Smooth muscle cell (in vitro differentiated cells): Measurements from ENCODE around the gene SGPP1. TPM values are rescaled to one million over a fixed set of nuclear protein-coding genes. Genes with fewer than 3 reads are reported as not detected.

Experiments used
- DNase-seq: peaks from one replicate; lab custom pipeline; 2025; ENCODE audit not compliant: unreplicated experiment; lab: John Stamatoyannopoulos, UW
- H2AFZ ChIP-seq: fragments of 200-600 bp; sonication (generic); 2 replicates; pipeline ENCODE4 v1.6.0; 2016; ENCODE audit warnings: antibody characterized with exemption, low read depth, mild to moderate bottlenecking
- H3F3A ChIP-seq: fragments of 200-600 bp; sonication (generic); 2 replicates; pipeline ENCODE4 v1.6.0; 2017; ENCODE audit warnings: antibody characterized with exemption, low read depth
- H3K27ac ChIP-seq: fragments of 200-600 bp; sonication (generic); 2 replicates; pipeline ENCODE4 v1.5.1; 2016; ENCODE audit warnings: low read depth, mild to moderate bottlenecking
- H3K27me3 ChIP-seq: fragments of 200-600 bp; sonication (generic); 2 replicates; pipeline ENCODE4 v1.6.1; 2016; ENCODE audit warnings: low read depth, mild to moderate bottlenecking
- H3K36me3 ChIP-seq: fragments of 200-600 bp; sonication (generic); 2 replicates; pipeline ENCODE4 v1.5.1; 2016; ENCODE audit warnings: low read depth
- H3K4me1 ChIP-seq: fragments of 200-600 bp; sonication (generic); 2 replicates; pipeline ENCODE4 v1.5.1; 2016; ENCODE audit warnings: low read depth
- H3K4me2 ChIP-seq: fragments of 200-600 bp; sonication (generic); 2 replicates; pipeline ENCODE4 v1.6.0; 2016; ENCODE audit warnings: mild to moderate bottlenecking
- H3K4me3 ChIP-seq: fragments of 200-600 bp; sonication (generic); 2 replicates; pipeline ENCODE4 v1.5.1; 2016; ENCODE audit warnings: mild to moderate bottlenecking
- H3K79me2 ChIP-seq: fragments of 200-600 bp; sonication (generic); 2 replicates; pipeline ENCODE4 v1.6.0; 2016; ENCODE audit warnings: low read depth, mild to moderate bottlenecking
- H3K9ac ChIP-seq: fragments of 200-600 bp; sonication (generic); 2 replicates; pipeline ENCODE4 v1.6.0; 2016; ENCODE audit warnings: low read depth
- H3K9me3 ChIP-seq: fragments of 200-600 bp; sonication (generic); replicated peaks from 2 replicates; pipeline ENCODE4 v1.5.1; 2016; ENCODE audit warnings: low read depth
- H4K20me1 ChIP-seq: fragments of 200-600 bp; sonication (generic); 2 replicates; pipeline ENCODE4 v1.6.0; 2016; ENCODE audit warnings: low read depth
- CTCF ChIP-seq: fragments of 200-600 bp; sonication (generic); IDR thresholded peaks from 2 replicates; pipeline ENCODE4 v1.5.1; 2017; ENCODE audit warnings: borderline replicate concordance, mild to moderate bottlenecking, antibody characterized with exemption; ENCODE audit not compliant: insufficient read depth, poor library complexity, severe bottlenecking
- WGBS: methylation state at CpG from one replicate; pipeline ENCODE4 v1.1.7; 2016; ENCODE audit warnings: low lambda C conversion rate; 5-methylcytosine and 5-hydroxymethylcytosine counted together
- polyA plus RNA-seq: library from polyadenylated mRNA; unstranded; fragments of >200 nt; fragmentation: Nextera tagmentation; extraction: Ambion mirVana; gene quantifications from 2 replicates; pipeline ENCODE4 v1.2.1, GENCODE V29; 2016
- total RNA-seq: library from RNA; depleted of rRNA; stranded (reverse); fragments of >200 nt; gene quantifications from 2 replicates; pipeline ENCODE4 v1.2.3, GENCODE V29; 2014

Gene SGPP1
- total and polyA plus RNA-seq, 2 experiments from 2014 or later: 16.0 to 25.8 TPM

DNA sequence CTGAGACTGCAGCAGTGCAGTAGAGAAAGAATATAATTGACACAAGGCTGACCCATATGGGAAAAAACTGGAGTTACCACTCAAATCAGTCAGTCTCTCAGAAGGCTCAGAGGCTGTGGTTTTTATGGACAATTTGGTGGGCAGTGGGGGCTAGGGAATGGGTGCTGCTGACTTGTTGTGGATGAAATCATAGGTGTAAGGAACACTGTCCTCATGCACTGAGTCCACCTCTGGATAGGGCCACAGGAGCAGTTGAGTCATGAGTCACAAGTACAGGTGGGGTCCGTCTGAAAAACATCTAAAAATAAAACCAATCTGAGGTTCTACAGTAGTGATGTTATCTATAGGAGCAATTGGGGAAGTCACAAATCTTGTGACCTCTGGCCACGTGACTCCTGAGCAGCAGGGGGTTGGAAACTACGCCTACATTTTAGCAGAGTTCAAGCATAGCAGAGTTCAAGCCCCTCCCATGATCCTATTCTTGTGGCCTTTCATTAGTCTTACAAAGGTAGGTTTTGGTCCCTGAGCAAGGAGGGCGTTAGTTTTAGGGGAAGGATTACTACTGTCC, 18.1 kb upstream of the SGPP1 start:
- no peaks in the 10 kb centered on the region for H3K9me3 ChIP-seq
- 58% methylated on average over 4 of the region's 4 CpGs for WGBS
- no peak for DNase-seq
- no peak overlapping the region for H3K27ac ChIP-seq
- no peaks in the 10 kb centered on the region for H3K27me3 ChIP-seq
- H3K9ac ChIP-seq: no peak overlapping the region
- H3K79me2 ChIP-seq: no peaks in the 10 kb centered on the region
- H2AFZ ChIP-seq: no peak overlapping the region
- no peaks in the 10 kb centered on the region for H3F3A ChIP-seq
- TF ChIP-seq CTCF: no peak
- H3K4me2 ChIP-seq: no peak overlapping the region
- H3K4me1 ChIP-seq: no peaks in the 10 kb centered on the region
- H4K20me1 ChIP-seq: no peaks in the 10 kb centered on the region
- H3K4me3 ChIP-seq: no peak overlapping the region
- no peaks in the 10 kb centered on the region for H3K36me3 ChIP-seq

GRCh38 chr14:63745272-63745671, 17.4 kb upstream of the SGPP1 start:
- no peaks in the 10 kb centered on the region for H3K79me2 ChIP-seq
- no peaks in the 10 kb centered on the region for H3K9me3 ChIP-seq
- H3K4me3 ChIP-seq: no peak overlapping the region
- H4K20me1 ChIP-seq: no peaks in the 10 kb centered on the region
- TF ChIP-seq CTCF: no peak
- no peak overlapping the region for H3K9ac ChIP-seq
- DNase-seq: no peak
- H3K36me3 ChIP-seq: no peaks in the 10 kb centered on the region
- WGBS: 87% methylated on average over 3 of the region's 3 CpGs
- H3K27ac ChIP-seq: no peak overlapping the region
- no peak overlapping the region for H3K4me2 ChIP-seq
- H3K27me3 ChIP-seq: no peaks in the 10 kb centered on the region
- no peaks in the 10 kb centered on the region for H3F3A ChIP-seq
- no peak overlapping the region for H2AFZ ChIP-seq
- H3K4me1 ChIP-seq: no peaks in the 10 kb centered on the region

GRCh38 chr14:63737582-63738006, 9.7 kb upstream of the SGPP1 start:
- H3K4me1 ChIP-seq: no peaks in the 10 kb centered on the region
- no peaks in the 10 kb centered on the region for H4K20me1 ChIP-seq
- no peak overlapping the region for H3K9ac ChIP-seq
- TF ChIP-seq CTCF: no peak
- H3F3A ChIP-seq: no peaks in the 10 kb centered on the region
- WGBS: 95% methylated on average over 1 of the region's 1 CpG
- H2AFZ ChIP-seq: no peak overlapping the region
- H3K36me3 ChIP-seq: no peaks in the 10 kb centered on the region
- no peaks in the 10 kb centered on the region for H3K9me3 ChIP-seq
- no peak for DNase-seq
- no peak overlapping the region for H3K4me2 ChIP-seq
- H3K27me3 ChIP-seq: no peaks in the 10 kb centered on the region
- no peak overlapping the region for H3K27ac ChIP-seq
- no peaks in the 10 kb centered on the region for H3K79me2 ChIP-seq
- no peak overlapping the region for H3K4me3 ChIP-seq

- Histone ChIP-seq H3K9ac (no peak overlapping the region), H3K4me2 (no peak overlapping the region), H4K20me1 (no peaks in the 10 kb centered on the region), H3K9me3 (no peaks in the 10 kb centered on the region), H3K27ac (no peak overlapping the region), H3K79me2 (no peaks in the 10 kb centered on the region), H3K36me3 (no peaks in the 10 kb centered on the region), H3F3A (no peaks in the 10 kb centered on the region), H2AFZ (no peak overlapping the region), H3K4me3 (no peak overlapping the region), H3K27me3 (no peaks in the 10 kb centered on the region), H3K4me1 (no peaks in the 10 kb centered on the region)
- WGBS: 95% methylated on average over 5 of the region's 5 CpGs
- TF ChIP-seq CTCF: no peak
- no peak for DNase-seq
Observed at GRCh38 chr14:63735720-63736119, 7.9 kb upstream of the SGPP1 start.
